Measurements from ENCODE around the gene ELOF1. TPM values are rescaled to one million over a fixed set of nuclear protein-coding genes. Genes with fewer than 3 reads are reported as not detected.

Gene ELOF1
- total RNA-seq, 1 donor from 2014 or later = 78.8 TPM

DNA sequence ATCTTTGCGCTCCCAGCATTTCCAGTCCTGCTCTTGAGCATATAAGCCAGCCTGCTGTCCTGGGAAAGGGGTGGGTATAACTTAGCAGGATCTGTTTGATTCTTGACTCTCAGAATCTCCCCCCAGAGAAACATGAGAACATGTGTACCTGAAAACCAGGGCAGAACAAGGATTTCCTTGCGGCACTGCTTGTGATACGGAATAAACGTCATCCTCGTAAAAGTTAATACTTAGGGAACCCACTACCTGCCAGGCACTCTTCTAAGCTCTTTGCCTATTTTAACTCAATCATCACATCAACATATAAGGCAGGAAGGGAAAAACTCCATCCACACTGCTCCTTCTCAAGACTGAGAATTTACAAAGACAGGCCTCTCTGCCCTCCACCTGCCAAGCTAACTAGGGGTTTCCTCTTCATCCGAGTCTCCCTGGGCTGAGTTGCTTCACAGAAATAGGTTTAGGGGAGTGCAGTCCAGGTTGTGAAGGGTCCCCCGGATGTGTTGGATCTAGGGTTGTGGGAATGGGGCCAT is 54.5 kb downstream of the ELOF1 start:
- Histone ChIP-seq H3K9ac (ENCODE audit: low read length) (peak overlapping the region; percentile 86), H3K36me3 (ENCODE audit: insufficient read depth, low read length) (no peaks in the 10 kb centered on the region), H3K4me1 (ENCODE audit: insufficient read depth, low read length) (peaks cover 6% of the 10 kb centered on the region), H2AFZ (ENCODE audit: low read depth, low read length) (peak overlapping the region; percentile 65), H4K20me1 (ENCODE audit: insufficient read depth, low read length) (peaks cover 3% of the 10 kb centered on the region), H3K4me2 (ENCODE audit: low read length) (peak overlapping the region; percentile 94), H3K79me2 (ENCODE audit: insufficient read depth, low read length) (no peaks in the 10 kb centered on the region), H3K27me3 (ENCODE audit: insufficient read depth, low read length) (no peaks in the 10 kb centered on the region), H3K9me3 (ENCODE audit: insufficient read depth, low read depth, low read length) (no peaks in the 10 kb centered on the region), H3K4me3 (ENCODE audit: insufficient read depth, low read depth, low read length) (peak overlapping the region; percentile 65), H3K27ac (ENCODE audit: low read depth, low read length) (no peak overlapping the region)
- no peaks in the 10 kb centered on the region for H3K9me3 Mint-ChIP-seq (ENCODE audit: unreplicated experiment)
- FAIRE-seq (no peak), DNase-seq (ENCODE audit: low read depth) (no peak)
- H3K27me3 Mint-ChIP-seq (ENCODE audit: low read depth, unreplicated experiment) = no peaks in the 10 kb centered on the region
- H3K4me1 Mint-ChIP-seq (ENCODE audit: low read depth, unreplicated experiment) = no peaks in the 10 kb centered on the region
- H3K36me3 Mint-ChIP-seq (ENCODE audit: low read depth, unreplicated experiment) = peaks cover 8% of the 10 kb centered on the region
- TF ChIP-seq EZH2 (IDR thresholded peaks at IDR 0.05; ENCODE audit: insufficient read depth, low read length) = no peak
- TF ChIP-seq, protein P1, sequence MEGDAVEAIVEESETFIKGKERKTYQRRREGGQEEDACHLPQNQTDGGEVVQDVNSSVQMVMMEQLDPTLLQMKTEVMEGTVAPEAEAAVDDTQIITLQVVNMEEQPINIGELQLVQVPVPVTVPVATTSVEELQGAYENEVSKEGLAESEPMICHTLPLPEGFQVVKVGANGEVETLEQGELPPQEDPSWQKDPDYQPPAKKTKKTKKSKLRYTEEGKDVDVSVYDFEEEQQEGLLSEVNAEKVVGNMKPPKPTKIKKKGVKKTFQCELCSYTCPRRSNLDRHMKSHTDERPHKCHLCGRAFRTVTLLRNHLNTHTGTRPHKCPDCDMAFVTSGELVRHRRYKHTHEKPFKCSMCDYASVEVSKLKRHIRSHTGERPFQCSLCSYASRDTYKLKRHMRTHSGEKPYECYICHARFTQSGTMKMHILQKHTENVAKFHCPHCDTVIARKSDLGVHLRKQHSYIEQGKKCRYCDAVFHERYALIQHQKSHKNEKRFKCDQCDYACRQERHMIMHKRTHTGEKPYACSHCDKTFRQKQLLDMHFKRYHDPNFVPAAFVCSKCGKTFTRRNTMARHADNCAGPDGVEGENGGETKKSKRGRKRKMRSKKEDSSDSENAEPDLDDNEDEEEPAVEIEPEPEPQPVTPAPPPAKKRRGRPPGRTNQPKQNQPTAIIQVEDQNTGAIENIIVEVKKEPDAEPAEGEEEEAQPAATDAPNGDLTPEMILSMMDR (IDR thresholded peaks at IDR 0.05; ENCODE audit: insufficient read depth, low read depth, low read length) = no peak
- H3K27ac Mint-ChIP-seq (ENCODE audit: unreplicated experiment) = peak overlapping the region; percentile 72
- H3K4me3 Mint-ChIP-seq (ENCODE audit: unreplicated experiment) = peak overlapping the region; percentile 89

Other genes with a start within 250 kb of the ELOF1 start
- gene RAB3D, start 219.6 kb downstream of the ELOF1 start, total RNA-seq = 8.0 and 14.4 TPM in 2 replicates
- gene TMEM205, start 213.0 kb downstream of the ELOF1 start, total RNA-seq = 45.0 and 46.0 TPM in 2 replicates
- gene CCDC159, start 212.7 kb downstream of the ELOF1 start, total RNA-seq = 11.8 and 14.8 TPM in 2 replicates
- 37.8 and 46.6 TPM in 2 replicates for gene PLPPR2, start 203.8 kb downstream of the ELOF1 start, total RNA-seq
- gene SWSAP1, start 184.6 kb downstream of the ELOF1 start, total RNA-seq = 1.7 and 1.8 TPM in 2 replicates
- 4.4 and 4.7 TPM in 2 replicates for gene EPOR, start 174.9 kb downstream of the ELOF1 start, total RNA-seq
- 1.3 and 3.6 TPM in 2 replicates for gene RGL3, start 139.9 kb downstream of the ELOF1 start, total RNA-seq
- 0.62 and 0.66 TPM in 2 replicates for gene ODAD3, start 124.1 kb downstream of the ELOF1 start, total RNA-seq
- gene PRKCSH, start 123.6 kb downstream of the ELOF1 start, total RNA-seq = 405 and 431 TPM in 2 replicates
- gene ELAVL3, start 78.2 kb downstream of the ELOF1 start, total RNA-seq = not detected in 2 replicates
- 5.5 and 7.6 TPM in 2 replicates for gene ZNF653, start 53.4 kb downstream of the ELOF1 start, total RNA-seq
- gene ECSIT, start 30.1 kb downstream of the ELOF1 start, total RNA-seq = 17.8 and 21.9 TPM in 2 replicates
- 201 and 236 TPM in 2 replicates for gene CNN1, start 20.4 kb downstream of the ELOF1 start, total RNA-seq
- not detected in 2 replicates for gene ACP5, start 18.4 kb upstream of the ELOF1 start, total RNA-seq
- gene ZNF627, start 38.3 kb upstream of the ELOF1 start, total RNA-seq = 20.4 and 20.5 TPM in 2 replicates
- gene ZNF823, start 179.7 kb upstream of the ELOF1 start, total RNA-seq = 2.2 and 5.4 TPM in 2 replicates
- gene ZNF441, start 207.8 kb upstream of the ELOF1 start, total RNA-seq = not detected in 2 replicates
- not detected in 2 replicates for gene ZNF491, start 239.3 kb upstream of the ELOF1 start, total RNA-seq